IPS-18a (cell line): Measurements from ENCODE around the gene GRP.

Source experiments
- H3K27ac ChIP-seq: one replicate; pipeline ENCODE4 v1.5.1; 2013; ENCODE audit warnings: low read length
- H3K27me3 ChIP-seq: one replicate; pipeline ENCODE4 v1.6.1; 2013; ENCODE audit warnings: mild to moderate bottlenecking, low read length; ENCODE audit not compliant: control insufficient read depth, insufficient read depth
- H3K36me3 ChIP-seq: one replicate; pipeline ENCODE4 v1.6.1; 2013; ENCODE audit warnings: low read depth, low read length; ENCODE audit not compliant: control insufficient read depth
- H3K4me1 ChIP-seq: one replicate; pipeline ENCODE4 v1.6.1; 2013; ENCODE audit warnings: low read depth, low read length; ENCODE audit not compliant: control insufficient read depth
- H3K4me3 ChIP-seq: one replicate; pipeline ENCODE4 v1.5.1; 2013; ENCODE audit warnings: low read length
- H3K9ac ChIP-seq: one replicate; pipeline ENCODE4 v1.6.1; 2013; ENCODE audit warnings: mild to moderate bottlenecking, low read length, moderate library complexity
- H3K9me3 ChIP-seq: one replicate; pipeline ENCODE4 v1.6.1; 2013; ENCODE audit warnings: low read depth, low read length; ENCODE audit not compliant: control insufficient read depth

Gene GRP

DNA sequence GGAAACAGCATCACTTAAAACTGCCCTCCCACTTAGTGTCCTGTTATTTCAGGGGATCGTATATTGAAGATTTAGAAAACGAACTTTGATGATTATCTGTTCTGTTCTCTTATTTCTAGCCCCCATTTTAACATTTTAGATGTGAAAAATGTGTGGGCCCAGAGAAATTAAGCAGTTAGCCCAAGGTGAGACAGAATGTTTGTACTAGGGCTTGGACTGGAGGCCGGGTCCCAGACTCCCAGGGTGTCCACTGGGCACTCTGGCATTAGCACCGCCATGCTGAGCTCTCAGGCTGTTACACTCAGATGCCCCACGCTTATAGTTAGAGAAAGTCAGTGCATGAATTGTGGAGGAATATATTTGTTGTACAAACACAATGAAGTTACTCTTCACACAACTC, 58.8 kb downstream of the GRP start:
- H3K36me3 ChIP-seq = no peaks in the 10 kb centered on the region
- peaks cover 7% of the 10 kb centered on the region for H3K4me1 ChIP-seq
- no peaks in the 10 kb centered on the region for H3K9me3 ChIP-seq
- no peak overlapping the region for H3K4me3 ChIP-seq
- H3K27ac ChIP-seq = no peak overlapping the region
- peaks cover 89% of the 10 kb centered on the region for H3K27me3 ChIP-seq
- no peak overlapping the region for H3K9ac ChIP-seq

DNA sequence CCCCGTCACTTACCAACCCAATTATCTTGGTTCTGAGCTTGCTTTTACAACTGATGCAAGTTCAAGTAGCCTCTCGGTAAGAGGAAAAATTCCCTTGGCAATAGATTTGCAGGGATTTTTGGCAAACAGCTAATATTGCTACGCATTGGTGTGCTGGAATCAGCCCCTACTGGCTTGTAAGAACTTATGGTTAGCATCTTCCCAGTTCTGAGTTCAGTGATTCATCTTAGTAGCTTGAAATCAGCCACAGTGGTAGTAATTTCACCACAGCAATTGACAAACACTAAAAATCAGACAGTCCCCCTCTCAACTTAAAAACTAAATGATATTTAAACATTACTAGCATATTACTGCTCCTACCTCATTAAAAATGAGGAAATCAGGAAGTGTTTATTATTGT, 59.2 kb downstream of the GRP start:
- H3K36me3 ChIP-seq = no peaks in the 10 kb centered on the region
- H3K4me1 ChIP-seq = peaks cover 7% of the 10 kb centered on the region
- no peak overlapping the region for H3K9ac ChIP-seq
- H3K27me3 ChIP-seq = peaks cover 85% of the 10 kb centered on the region
- H3K9me3 ChIP-seq = no peaks in the 10 kb centered on the region
- no peak overlapping the region for H3K4me3 ChIP-seq
- no peak overlapping the region for H3K27ac ChIP-seq

DNA sequence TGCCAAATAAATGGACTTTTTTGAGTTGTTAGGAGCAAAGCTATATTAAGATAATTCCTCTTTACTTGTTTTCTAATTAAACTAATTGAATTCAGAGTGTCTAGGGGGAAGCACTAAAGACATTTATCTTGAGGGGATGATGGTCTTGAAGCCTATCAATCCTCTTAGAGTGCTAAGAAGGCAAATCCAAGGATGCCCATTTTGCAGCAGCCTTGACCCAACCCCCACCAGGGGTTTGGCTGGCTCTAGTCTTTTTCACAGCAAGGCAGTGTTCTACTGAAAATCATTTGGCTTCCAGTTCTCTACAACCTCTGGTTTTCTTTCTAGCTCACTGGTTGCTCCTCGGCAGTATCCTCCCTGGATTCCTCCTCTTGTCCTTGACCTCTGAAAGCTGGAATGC, 59.8 kb downstream of the GRP start:
- peaks cover 80% of the 10 kb centered on the region for H3K27me3 ChIP-seq
- peaks cover 4% of the 10 kb centered on the region for H3K4me1 ChIP-seq
- H3K4me3 ChIP-seq = no peak overlapping the region
- no peak overlapping the region for H3K27ac ChIP-seq
- no peak overlapping the region for H3K9ac ChIP-seq
- no peaks in the 10 kb centered on the region for H3K36me3 ChIP-seq
- no peaks in the 10 kb centered on the region for H3K9me3 ChIP-seq
